Cardiac septum (tissue), 1 donor: ENCODE results near the gene SLC13A4. TPM values are rescaled to one million over a fixed set of nuclear protein-coding genes. Genes with fewer than 3 reads are reported as not detected.
"Not testable (repeated sequence)": the region's sequence is repeated elsewhere in the genome, so short reads cannot be mapped to it uniquely, and the experiment has no call there.

Source experiments
- DNase-seq: peaks from one replicate; pipeline ENCODE4 v3.0.0-alpha.2; 2020; ENCODE audit warnings: low spot score
- intact Hi-C: fragments of 100-400 bp; cut with DNase I; formaldehyde crosslinking; loops from one replicate; pipeline ENCODE4 v1.14.0; 2022
- total RNA-seq: library from RNA; stranded (reverse); fragmentation: NEBNext Ultra II Directional; extraction: Animal tissue kit (Norgen Biotek cat#: 25700); gene quantifications from one replicate; pipeline ENCODE4 v1.2.1, GENCODE V29; 2021
- donor health status: DM: no; HTN: no; CAD: no.

Gene SLC13A4
- total RNA-seq, 1 donor from 2014 or later = 1.0 TPM

GRCh38 chr7:135755351-135755753 lies 27.4 kb upstream of the SLC13A4 start:
- DNase-seq = no peak

GRCh38 chr7:135753616-135754413 lies 25.8 kb upstream of the SLC13A4 start:
- intact Hi-C loops = no loop called here

More at GRCh38 chr7:135755351-135755753, 27.4 kb upstream of the SLC13A4 start:
- intact Hi-C loops = no loop called here

GRCh38 chr7:135748770-135749169 lies 20.8 kb upstream of the SLC13A4 start, which contains the start of gene FAM180A:
Gene FAM180A, minus strand, starts transcription at chr7:135748813. Its CDS starts 233 bp downstream, at chr7:135748580.
- no peak for DNase-seq
- intact Hi-C loops = loop anchor here (5.0 kb wide), 1 partner anchor 76 kb away; no protein-coding TSS in a partner anchor

More at GRCh38 chr7:135753616-135754413, 25.8 kb upstream of the SLC13A4 start:
- DNase-seq = no peak

- intact Hi-C loops = loop anchor here (5.0 kb wide), 1 partner anchor 75 kb away; no protein-coding TSS in a partner anchor
- no peak for DNase-seq
Measured at GRCh38 chr7:135747366-135747765, 19.4 kb upstream of the SLC13A4 start.

GRCh38 chr7:135745703-135746312 lies 17.8 kb upstream of the SLC13A4 start:
- no peak for DNase-seq
- intact Hi-C loops = loop anchor here (5.0 kb wide), 1 partner anchor 74 kb away; no protein-coding TSS in a partner anchor

GRCh38 chr7:135744938-135745702 lies 17.1 kb upstream of the SLC13A4 start:
- no peak for DNase-seq
- intact Hi-C loops = loop anchor here (5.0 kb wide), 1 partner anchor 73 kb away; no protein-coding TSS in a partner anchor

- intact Hi-C loops = no loop called here
- DNase-seq = no peak
Measured at GRCh38 chr7:135743907-135744731, 16.1 kb upstream of the SLC13A4 start.

- intact Hi-C loops = no loop called here
- no peak for DNase-seq
Measured at GRCh38 chr7:135742371-135742770, 14.4 kb upstream of the SLC13A4 start.

GRCh38 chr7:135741905-135742304 lies 13.9 kb upstream of the SLC13A4 start:
- intact Hi-C loops = no loop called here
- DNase-seq = no peak

- intact Hi-C loops = no loop called here
- DNase-seq = no peak
Measured at GRCh38 chr7:135740889-135741288, 12.9 kb upstream of the SLC13A4 start.

GRCh38 chr7:135737306-135737647 lies 9.3 kb upstream of the SLC13A4 start:
- intact Hi-C loops, DNase-seq: not testable (repeated sequence)

- intact Hi-C loops = no loop called here
- DNase-seq = no peak
Measured at GRCh38 chr7:135736586-135737305, 8.8 kb upstream of the SLC13A4 start.

GRCh38 chr7:135734343-135734689 lies 6.3 kb upstream of the SLC13A4 start:
- no peak for DNase-seq
- intact Hi-C loops = no loop called here

- intact Hi-C loops = no loop called here
Measured at GRCh38 chr7:135733603-135734342, 5.8 kb upstream of the SLC13A4 start.

GRCh38 chr7:135731131-135731530 lies 3.1 kb upstream of the SLC13A4 start:
- intact Hi-C loops = no loop called here
- DNase-seq = no peak

More at GRCh38 chr7:135733603-135734342, 5.8 kb upstream of the SLC13A4 start:
- DNase-seq = no peak

- intact Hi-C loops = no loop called here
- no peak for DNase-seq
Measured at GRCh38 chr7:135729230-135729629, 1.2 kb upstream of the SLC13A4 start.

- DNase-seq = no peak
- intact Hi-C loops = no loop called here
Measured at GRCh38 chr7:135726911-135727673, 894 bp downstream of the SLC13A4 start.
